Measurements from ENCODE around the gene MED9.

The MED9 gene

GRCh38 chr17:17509601-17510425 lies 33.0 kb downstream of the MED9 start:
- Histone ChIP-seq H4K20me1 (ENCODE audit: control insufficient read depth, insufficient read depth, low read depth, low read length) (no peaks in the 10 kb centered on the region), H3K27me3 (ENCODE audit: control insufficient read depth, low read length) (no peaks in the 10 kb centered on the region), H3K36me3 (ENCODE audit: control insufficient read depth, low read length) (no peaks in the 10 kb centered on the region), H3K4me1 (ENCODE audit: control insufficient read depth, low read length) (peaks cover 5% of the 10 kb centered on the region; the same call in 1 of the 2 replicates), H3F3A (ENCODE audit: control insufficient read depth, insufficient read depth) (no peaks in the 10 kb centered on the region), H3K27ac (ENCODE audit: low read depth, low read length) (no peak overlapping the region), H3K4me2 (ENCODE audit: low read length) (no peak overlapping the region), H3K79me2 (ENCODE audit: control insufficient read depth, low read length) (no peaks in the 10 kb centered on the region), H3K4me3 (ENCODE audit: low read length) (no peak overlapping the region), H3K9me2 (replicated peaks; ENCODE audit: control insufficient read depth, low read length) (no peaks in the 10 kb centered on the region), H3K9me3 (ENCODE audit: control insufficient read depth, insufficient read depth, low read length) (no peaks in the 10 kb centered on the region)
- TF ChIP-seq EZH2phosphoT487 (IDR thresholded peaks at IDR 0.05; ENCODE audit: borderline replicate concordance, low read length): no peak
- TF ChIP-seq, protein P1, sequence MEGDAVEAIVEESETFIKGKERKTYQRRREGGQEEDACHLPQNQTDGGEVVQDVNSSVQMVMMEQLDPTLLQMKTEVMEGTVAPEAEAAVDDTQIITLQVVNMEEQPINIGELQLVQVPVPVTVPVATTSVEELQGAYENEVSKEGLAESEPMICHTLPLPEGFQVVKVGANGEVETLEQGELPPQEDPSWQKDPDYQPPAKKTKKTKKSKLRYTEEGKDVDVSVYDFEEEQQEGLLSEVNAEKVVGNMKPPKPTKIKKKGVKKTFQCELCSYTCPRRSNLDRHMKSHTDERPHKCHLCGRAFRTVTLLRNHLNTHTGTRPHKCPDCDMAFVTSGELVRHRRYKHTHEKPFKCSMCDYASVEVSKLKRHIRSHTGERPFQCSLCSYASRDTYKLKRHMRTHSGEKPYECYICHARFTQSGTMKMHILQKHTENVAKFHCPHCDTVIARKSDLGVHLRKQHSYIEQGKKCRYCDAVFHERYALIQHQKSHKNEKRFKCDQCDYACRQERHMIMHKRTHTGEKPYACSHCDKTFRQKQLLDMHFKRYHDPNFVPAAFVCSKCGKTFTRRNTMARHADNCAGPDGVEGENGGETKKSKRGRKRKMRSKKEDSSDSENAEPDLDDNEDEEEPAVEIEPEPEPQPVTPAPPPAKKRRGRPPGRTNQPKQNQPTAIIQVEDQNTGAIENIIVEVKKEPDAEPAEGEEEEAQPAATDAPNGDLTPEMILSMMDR (IDR thresholded peaks at IDR 0.05; ENCODE audit: low read depth, low read length, poor library complexity, severe bottlenecking): no peak

- Histone ChIP-seq H4K20me1 (ENCODE audit: control insufficient read depth, insufficient read depth, low read depth, low read length) (no peaks in the 10 kb centered on the region), H3K4me3 (ENCODE audit: low read length) (no peak overlapping the region), H3K27ac (ENCODE audit: low read depth, low read length) (no peak overlapping the region), H3F3A (ENCODE audit: control insufficient read depth, insufficient read depth) (no peaks in the 10 kb centered on the region), H3K79me2 (ENCODE audit: control insufficient read depth, low read length) (no peaks in the 10 kb centered on the region), H3K4me1 (ENCODE audit: control insufficient read depth, low read length) (peaks cover 5% of the 10 kb centered on the region; the same call in 1 of the 2 replicates), H3K9me2 (replicated peaks; ENCODE audit: control insufficient read depth, low read length) (no peaks in the 10 kb centered on the region), H3K4me2 (ENCODE audit: low read length) (no peak overlapping the region), H3K9me3 (ENCODE audit: control insufficient read depth, insufficient read depth, low read length) (no peaks in the 10 kb centered on the region), H3K36me3 (ENCODE audit: control insufficient read depth, low read length) (no peaks in the 10 kb centered on the region), H3K27me3 (ENCODE audit: control insufficient read depth, low read length) (no peaks in the 10 kb centered on the region)
- TF ChIP-seq EZH2phosphoT487 (IDR thresholded peaks at IDR 0.05; ENCODE audit: borderline replicate concordance, low read length): no peak
- TF ChIP-seq, protein P1 (IDR thresholded peaks at IDR 0.05; ENCODE audit: low read depth, low read length, poor library complexity, severe bottlenecking): no peak
Observed at GRCh38 chr17:17510456-17511292, 33.9 kb downstream of the MED9 start.

DNA sequence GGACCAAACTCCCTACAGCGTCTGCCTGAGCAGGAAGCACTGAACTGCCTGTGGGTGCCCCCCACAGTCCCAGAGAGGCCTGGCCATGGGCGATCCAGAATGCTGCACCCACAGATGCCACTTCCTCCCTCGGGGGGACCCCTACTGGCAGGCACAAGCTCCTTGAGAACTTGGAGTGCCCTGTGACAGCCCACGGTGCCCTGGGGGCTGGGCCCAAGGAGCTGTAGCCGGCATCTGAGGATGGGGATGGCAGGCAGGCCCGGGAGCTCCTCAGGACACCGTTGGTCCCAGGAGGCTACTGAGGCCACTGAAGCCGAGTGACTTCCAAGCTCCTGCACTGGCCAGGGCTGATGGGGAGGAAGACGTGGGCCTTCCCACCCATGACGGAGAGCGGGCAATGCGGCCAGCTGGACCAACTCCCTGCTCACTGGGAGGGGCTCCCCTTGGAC lies 34.5 kb downstream of the MED9 start:
- Histone ChIP-seq H3K9me2 (replicated peaks; ENCODE audit: control insufficient read depth, low read length) (no peaks in the 10 kb centered on the region), H3K4me3 (ENCODE audit: low read length) (no peak overlapping the region), H3F3A (ENCODE audit: control insufficient read depth, insufficient read depth) (no peaks in the 10 kb centered on the region), H3K27me3 (ENCODE audit: control insufficient read depth, low read length) (no peaks in the 10 kb centered on the region), H3K9me3 (ENCODE audit: control insufficient read depth, insufficient read depth, low read length) (no peaks in the 10 kb centered on the region), H3K36me3 (ENCODE audit: control insufficient read depth, low read length) (no peaks in the 10 kb centered on the region), H3K27ac (ENCODE audit: low read depth, low read length) (no peak overlapping the region), H3K4me1 (ENCODE audit: control insufficient read depth, low read length) (peaks cover 5% of the 10 kb centered on the region; the same call in 1 of the 2 replicates), H4K20me1 (ENCODE audit: control insufficient read depth, insufficient read depth, low read depth, low read length) (no peaks in the 10 kb centered on the region), H3K4me2 (ENCODE audit: low read length) (no peak overlapping the region), H3K79me2 (ENCODE audit: control insufficient read depth, low read length) (no peaks in the 10 kb centered on the region)
- no peak for TF ChIP-seq EZH2phosphoT487 (IDR thresholded peaks at IDR 0.05; ENCODE audit: borderline replicate concordance, low read length)
- TF ChIP-seq, protein P1 (IDR thresholded peaks at IDR 0.05; ENCODE audit: low read depth, low read length, poor library complexity, severe bottlenecking): no peak
